Neural cell (in vitro differentiated cells): ENCODE data around the gene SLC9A3. TPM values are rescaled to one million over a fixed set of nuclear protein-coding genes. Genes with fewer than 3 reads are reported as not detected.
"Not testable (repeated sequence)": the region's sequence is repeated elsewhere in the genome, so short reads cannot be mapped to it uniquely, and the experiment has no call there.

Experiments used
- H2AFZ ChIP-seq: fragments of 200-600, 300-800 bp; sonication (generic), shearing (Covaris generic); 2 replicates; pipeline ENCODE4 v1.6.0; 2014; ENCODE audit warnings: low read depth, mild to moderate bottlenecking, antibody characterized with exemption, low read length, moderate library complexity
- H3F3A ChIP-seq: fragments of 200-600 bp; shearing (Covaris generic); 2 replicates; pipeline ENCODE4 v1.6.1; 2016; ENCODE audit warnings: mild to moderate bottlenecking, moderate library complexity, mixed read lengths, antibody characterized with exemption, low read length; ENCODE audit not compliant: insufficient read depth, poor library complexity, severe bottlenecking
- H3K27ac ChIP-seq: fragments of 200-600, 300-800 bp; sonication (generic), shearing (Covaris generic); 2 replicates; pipeline ENCODE4 v1.5.1; 2014; ENCODE audit warnings: mild to moderate bottlenecking, low read length, moderate library complexity
- H3K27me3 ChIP-seq: fragments of 300-800, 200-600 bp; sonication (generic), shearing (Covaris generic); 2 replicates; pipeline ENCODE4 v1.6.0; 2014; ENCODE audit warnings: mild to moderate bottlenecking, low read depth, low read length, moderate library complexity; ENCODE audit not compliant: insufficient read depth
- H3K36me3 ChIP-seq: fragments of 300-800, 200-600 bp; sonication (generic), shearing (Covaris generic); 2 replicates; pipeline ENCODE4 v1.5.1; 2014; ENCODE audit warnings: mild to moderate bottlenecking, antibody characterized with exemption, low read length, moderate library complexity; ENCODE audit not compliant: insufficient read depth
- H3K4me2 ChIP-seq: fragments of 300-800, 200-600 bp; sonication (generic), shearing (Covaris generic); 2 replicates; pipeline ENCODE4 v1.6.0; 2014; ENCODE audit warnings: mild to moderate bottlenecking, low read length
- H3K4me3 ChIP-seq: fragments of 300-800, 200-600 bp; sonication (generic), shearing (Covaris generic); 2 replicates; pipeline ENCODE4 v1.5.1; 2014; ENCODE audit warnings: mild to moderate bottlenecking, low read length, moderate library complexity
- H3K79me2 ChIP-seq: fragments of 200-600 bp; shearing (Covaris generic); replicated peaks from 2 replicates; pipeline ENCODE4 v1.6.0; 2014; ENCODE audit warnings: mild to moderate bottlenecking, low read length, moderate library complexity; ENCODE audit not compliant: insufficient read depth
- H3K9ac ChIP-seq: fragments of 300-800, 200-600 bp; sonication (generic), shearing (Covaris generic); 2 replicates; pipeline ENCODE4 v1.6.1; 2016; ENCODE audit warnings: mild to moderate bottlenecking, low read length, mixed read lengths
- H3K9me2 ChIP-seq: fragments of 200-600 bp; shearing (Covaris generic); 2 replicates; pipeline ENCODE4 v1.6.1; 2016; ENCODE audit warnings: mild to moderate bottlenecking, low read length, mixed read lengths; ENCODE audit not compliant: insufficient read depth
- H3K9me3 ChIP-seq: fragments of 200-600, 300-800 bp; sonication (generic), shearing (Covaris generic); 2 replicates; pipeline ENCODE4 v1.6.1; 2016; ENCODE audit warnings: mild to moderate bottlenecking, mixed run types, low read length, moderate library complexity, mixed read lengths
- H4K20me1 ChIP-seq: fragments of 200-600 bp; shearing (Covaris generic); 2 replicates; pipeline ENCODE4 v1.6.1; 2016; ENCODE audit warnings: mild to moderate bottlenecking, mixed run types; ENCODE audit not compliant: insufficient read depth
- CTCF ChIP-seq: fragments of 450-650 bp; IDR thresholded peaks from 2 replicates; pipeline ENCODE4 v1.5.1; 2014; ENCODE audit warnings: antibody characterized with exemption, mild to moderate bottlenecking, moderate library complexity; ENCODE audit not compliant: poor library complexity, severe bottlenecking
- EP300 ChIP-seq: fragments of 450-650 bp; conservative IDR thresholded peaks from 2 replicates; pipeline ENCODE4 v1.6.1; 2014; ENCODE audit warnings: antibody characterized with exemption, mild to moderate bottlenecking, moderate library complexity; ENCODE audit not compliant: poor library complexity, severe bottlenecking
- EZH2 ChIP-seq: fragments of 200-600, 300-800 bp; shearing (Covaris generic), sonication (generic); IDR thresholded peaks from 2 replicates; pipeline ENCODE4 v1.6.1; 2014; ENCODE audit warnings: antibody characterized with exemption, low read length, borderline replicate concordance, mild to moderate bottlenecking; ENCODE audit not compliant: insufficient read depth, poor library complexity, severe bottlenecking
- MXI1 ChIP-seq: fragments of 450-650 bp; conservative IDR thresholded peaks from 2 replicates; pipeline ENCODE4 v1.6.1; 2014; ENCODE audit warnings: antibody characterized with exemption, mild to moderate bottlenecking; ENCODE audit not compliant: poor library complexity, severe bottlenecking
- POLR2AphosphoS5 ChIP-seq: IDR thresholded peaks from 2 replicates; pipeline ENCODE4 v1.6.1; 2012
- RAD21 ChIP-seq: fragments of 450-650 bp; conservative IDR thresholded peaks from 2 replicates; pipeline ENCODE4 v1.6.1; 2014; ENCODE audit warnings: antibody characterized with exemption, mild to moderate bottlenecking, moderate library complexity
- REST ChIP-seq: IDR thresholded peaks from 2 replicates; pipeline ENCODE4 v1.6.1; 2012; ENCODE audit warnings: borderline replicate concordance
- SMC3 ChIP-seq: fragments of 450-650 bp; conservative IDR thresholded peaks from 2 replicates; pipeline ENCODE4 v1.6.1; 2014; ENCODE audit warnings: antibody characterized with exemption, mild to moderate bottlenecking, moderate library complexity; ENCODE audit not compliant: poor library complexity
- TAF1 ChIP-seq: IDR thresholded peaks from 2 replicates; pipeline ENCODE4 v1.6.1; 2012; ENCODE audit warnings: low read depth
- polyA plus RNA-seq: library from polyadenylated mRNA; depleted of rRNA; stranded (reverse); fragments of >200 nt; gene quantifications from 2 replicates; pipeline ENCODE4 v1.2.3, GENCODE V29; 2014

The SLC9A3 gene
- polyA plus RNA-seq, 1 donor from 2014 or later, result 4.0 TPM

GRCh38 chr5:488744-489688, 35.2 kb downstream of the SLC9A3 start:
- TF ChIP-seq REST (no peak), TAF1 (no peak), POLR2AphosphoS5 (no peak), RAD21 (no peak), EP300 (no peak), EZH2 (no peak), MXI1 (no peak), SMC3 (no peak), CTCF (no peak)
- Histone ChIP-seq H3K27ac (no peak overlapping the region), H3K4me3 (no peak overlapping the region), H3K9ac (no peak overlapping the region), H3K4me2 (no peak overlapping the region), H3K79me2 (no peaks in the 10 kb centered on the region), H2AFZ (no peak overlapping the region), H3K9me2 (no peaks in the 10 kb centered on the region), H3K9me3 (no peaks in the 10 kb centered on the region), H3F3A (no peaks in the 10 kb centered on the region), H3K36me3 (no peaks in the 10 kb centered on the region), H3K27me3 (no peaks in the 10 kb centered on the region), H4K20me1 (no peaks in the 10 kb centered on the region)

GRCh38 chr5:488241-488640, 36.0 kb downstream of the SLC9A3 start:
- H4K20me1 ChIP-seq, result no peaks in the 10 kb centered on the region
- H3F3A ChIP-seq, result no peaks in the 10 kb centered on the region
- H3K27me3 ChIP-seq, result no peaks in the 10 kb centered on the region
- H3K4me2 ChIP-seq, result no peak overlapping the region
- H3K79me2 ChIP-seq, result no peaks in the 10 kb centered on the region
- no peaks in the 10 kb centered on the region for H3K9me2 ChIP-seq
- no peak overlapping the region for H3K4me3 ChIP-seq
- no peaks in the 10 kb centered on the region for H3K9me3 ChIP-seq
- no peak overlapping the region for H3K27ac ChIP-seq
- H3K9ac ChIP-seq, result no peak overlapping the region
- H2AFZ ChIP-seq, result no peak overlapping the region
- no peaks in the 10 kb centered on the region for H3K36me3 ChIP-seq
- TF ChIP-seq POLR2AphosphoS5, result no peak
- no peak for TF ChIP-seq EP300
- no peak for TF ChIP-seq SMC3
- no peak for TF ChIP-seq REST
- TF ChIP-seq MXI1, result no peak
- no peak for TF ChIP-seq TAF1
- TF ChIP-seq CTCF, result no peak
- no peak for TF ChIP-seq EZH2
- TF ChIP-seq RAD21, result no peak

- not testable (repeated sequence) for H3K9me2 ChIP-seq, H3K79me2 ChIP-seq, H3F3A ChIP-seq, H2AFZ ChIP-seq, H3K9me3 ChIP-seq, H3K36me3 ChIP-seq, H3K9ac ChIP-seq, H3K27me3 ChIP-seq, H4K20me1 ChIP-seq, H3K4me3 ChIP-seq, H3K4me2 ChIP-seq, H3K27ac ChIP-seq
Measured at GRCh38 chr5:486597-486996, 37.7 kb downstream of the SLC9A3 start.
